MM.1S (cell line): ENCODE measurements around the gene CCDC190.

Experiments used
- EZH2 ChIP-seq: fragments of 300-600 bp; sonication (generic); optimal IDR thresholded peaks from 2 replicates; pipeline ENCODE3; 2017; ENCODE audit warnings: low read depth, mild to moderate bottlenecking, antibody characterized with exemption, low read length, mixed read lengths
- EZH2phosphoT487 ChIP-seq: fragments of 300-600 bp; sonication (generic); IDR thresholded peaks from 2 replicates; pipeline ENCODE4 v1.6.1; 2018; ENCODE audit warnings: antibody characterized with exemption, low read length
- TF ChIP-seq, protein P1 (sequence below): fragments of 300-600 bp; sonication (generic); IDR thresholded peaks from 2 replicates; pipeline ENCODE4 v1.5.1; 2016; ENCODE audit warnings: antibody characterized with exemption, low read length, mixed read lengths

DNA sequence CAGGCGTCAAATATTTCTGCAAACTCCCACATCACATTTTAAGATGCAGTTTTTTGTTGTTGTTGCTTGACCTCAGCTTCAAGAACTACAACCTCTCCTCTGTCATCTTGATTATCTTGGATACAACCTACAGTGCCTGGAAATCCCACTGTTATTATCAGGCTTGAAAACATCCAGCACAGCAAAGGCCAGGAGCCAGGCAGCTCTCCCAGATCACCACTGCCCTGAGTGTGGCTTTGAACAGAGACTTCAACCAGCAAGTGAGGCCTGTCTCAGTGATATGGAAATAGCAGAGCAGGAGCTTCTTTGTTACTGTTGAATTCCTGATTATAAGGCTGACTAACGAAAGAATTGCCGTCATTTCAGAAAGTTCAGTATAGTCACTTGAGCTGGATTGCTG lies 28.5 kb downstream of the CCDC190 start:
- TF ChIP-seq, protein P1, sequence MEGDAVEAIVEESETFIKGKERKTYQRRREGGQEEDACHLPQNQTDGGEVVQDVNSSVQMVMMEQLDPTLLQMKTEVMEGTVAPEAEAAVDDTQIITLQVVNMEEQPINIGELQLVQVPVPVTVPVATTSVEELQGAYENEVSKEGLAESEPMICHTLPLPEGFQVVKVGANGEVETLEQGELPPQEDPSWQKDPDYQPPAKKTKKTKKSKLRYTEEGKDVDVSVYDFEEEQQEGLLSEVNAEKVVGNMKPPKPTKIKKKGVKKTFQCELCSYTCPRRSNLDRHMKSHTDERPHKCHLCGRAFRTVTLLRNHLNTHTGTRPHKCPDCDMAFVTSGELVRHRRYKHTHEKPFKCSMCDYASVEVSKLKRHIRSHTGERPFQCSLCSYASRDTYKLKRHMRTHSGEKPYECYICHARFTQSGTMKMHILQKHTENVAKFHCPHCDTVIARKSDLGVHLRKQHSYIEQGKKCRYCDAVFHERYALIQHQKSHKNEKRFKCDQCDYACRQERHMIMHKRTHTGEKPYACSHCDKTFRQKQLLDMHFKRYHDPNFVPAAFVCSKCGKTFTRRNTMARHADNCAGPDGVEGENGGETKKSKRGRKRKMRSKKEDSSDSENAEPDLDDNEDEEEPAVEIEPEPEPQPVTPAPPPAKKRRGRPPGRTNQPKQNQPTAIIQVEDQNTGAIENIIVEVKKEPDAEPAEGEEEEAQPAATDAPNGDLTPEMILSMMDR, result no peak
- no peak for TF ChIP-seq EZH2
- no peak for TF ChIP-seq EZH2phosphoT487
